SIG-M5 (cell line): ENCODE data around the gene KIF3A.
"Not testable (repeated sequence)": the region's sequence is repeated elsewhere in the genome, so short reads cannot be mapped to it uniquely, and the experiment has no call there.

ENCODE experiments used
- DNase-seq: peaks from one replicate; lab custom pipeline; 2025; lab: John Stamatoyannopoulos, UW

The KIF3A gene

DNA sequence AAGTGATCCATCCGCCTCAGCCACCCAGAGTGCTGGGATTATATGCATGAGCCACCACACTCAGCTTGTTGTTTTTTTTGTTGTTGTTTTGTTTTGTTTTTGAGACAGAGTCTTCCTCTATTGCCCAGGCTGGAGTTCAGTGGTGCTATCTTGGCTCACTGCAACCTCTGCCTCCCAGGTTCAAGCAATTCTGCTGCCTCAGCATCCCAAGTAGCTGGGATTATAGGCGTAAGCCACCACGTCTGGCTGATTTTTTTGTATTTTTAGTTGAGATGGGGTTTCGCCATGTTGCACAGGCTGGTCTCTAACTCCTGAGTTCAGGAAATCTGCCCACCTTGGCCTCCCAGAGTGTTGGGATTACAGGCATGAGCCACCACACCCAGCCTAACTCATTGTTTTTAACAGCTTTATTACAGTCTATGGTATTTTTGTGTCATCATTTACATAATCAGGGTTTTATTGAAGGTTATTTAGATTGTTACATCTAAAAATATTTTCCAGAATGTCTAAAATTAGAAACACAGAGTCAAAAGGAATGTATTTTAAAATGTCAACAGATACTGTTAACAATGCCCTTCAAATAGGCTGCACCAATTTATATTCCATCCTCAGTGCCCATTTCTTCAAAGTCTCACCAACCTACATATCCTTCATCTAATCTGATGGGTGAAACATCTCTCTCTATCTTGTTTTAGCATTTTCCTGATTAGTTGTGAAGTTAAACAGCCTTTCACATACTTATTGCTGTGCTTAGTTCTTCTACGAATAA lies 18.6 kb downstream of the KIF3A start:
- no peak for DNase-seq

DNA sequence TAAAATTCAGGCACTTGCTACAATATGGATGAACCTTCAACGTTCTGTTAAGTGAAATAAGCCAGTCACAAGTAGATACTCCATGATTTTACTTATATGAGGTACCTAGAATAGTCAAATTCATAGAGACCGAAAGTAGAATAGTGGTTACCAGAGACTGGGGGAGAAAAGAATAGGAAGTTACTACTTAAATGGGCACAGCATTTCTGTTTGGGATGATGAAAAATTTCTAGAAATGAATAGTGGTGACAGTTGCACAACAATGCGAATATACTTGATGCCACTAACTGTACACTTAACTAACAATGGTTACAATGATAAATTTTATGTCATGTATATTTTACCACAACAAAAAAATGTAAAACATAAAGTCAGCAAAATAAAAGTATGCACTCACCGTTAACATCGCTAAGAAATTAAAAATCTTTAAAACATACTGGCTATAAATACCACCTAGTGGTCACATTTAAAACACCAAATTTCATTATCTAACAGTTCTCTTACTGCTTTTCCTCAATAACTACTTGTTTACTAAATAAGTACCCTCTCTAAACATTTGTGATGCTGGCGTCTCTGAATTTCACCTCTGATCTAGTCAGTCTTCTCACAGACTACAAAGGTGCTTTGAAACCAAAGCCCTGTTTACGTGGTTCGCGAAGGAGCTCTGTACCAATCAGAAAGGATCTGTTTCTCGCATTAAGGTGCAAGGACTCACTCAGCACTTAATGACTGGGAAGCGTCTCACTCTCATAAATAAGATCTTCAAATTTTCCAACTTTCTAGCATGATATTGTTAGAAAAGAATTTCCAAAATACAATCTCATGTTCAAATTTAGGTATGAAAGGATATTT lies 22.7 kb downstream of the KIF3A start:
- DNase-seq: no peak

DNA sequence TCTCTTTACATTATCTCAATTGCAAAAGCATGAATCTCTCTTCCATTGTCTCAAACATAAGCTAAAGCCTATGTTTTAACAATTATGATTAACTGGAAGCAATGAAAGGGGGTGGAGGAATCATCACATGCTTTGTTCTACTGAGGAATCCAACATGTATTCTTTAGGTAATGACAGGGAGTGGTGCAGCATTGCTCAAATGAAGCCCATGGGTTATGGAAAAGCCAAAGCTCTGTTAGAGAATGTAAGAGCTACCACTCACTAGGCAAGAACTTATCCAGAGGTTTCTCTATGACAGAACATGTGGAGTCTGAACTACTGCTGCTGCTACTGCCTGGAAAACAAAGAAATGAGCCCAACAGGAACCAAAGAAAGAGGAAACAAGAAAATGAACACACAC lies 28.7 kb downstream of the KIF3A start:
- no peak for DNase-seq

DNA sequence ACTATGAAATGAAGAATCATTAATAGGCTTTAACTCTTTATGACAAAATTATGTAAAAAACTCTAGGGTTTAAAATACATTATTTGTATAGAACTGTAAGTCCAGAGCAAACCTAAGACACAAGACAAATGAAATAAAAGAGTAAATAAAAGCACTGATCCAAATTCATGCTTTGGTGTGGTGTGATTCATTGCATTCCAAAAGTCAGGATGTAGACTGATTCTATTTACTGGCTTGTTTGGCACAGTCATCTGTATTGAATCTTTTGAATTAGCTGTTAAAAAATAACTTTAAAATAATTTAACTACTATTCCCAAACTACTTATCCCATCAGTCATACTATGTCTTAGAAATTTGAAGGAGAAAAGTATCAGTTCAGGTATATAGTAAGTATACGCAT lies 32.5 kb downstream of the KIF3A start:
- DNase-seq: no peak

DNA sequence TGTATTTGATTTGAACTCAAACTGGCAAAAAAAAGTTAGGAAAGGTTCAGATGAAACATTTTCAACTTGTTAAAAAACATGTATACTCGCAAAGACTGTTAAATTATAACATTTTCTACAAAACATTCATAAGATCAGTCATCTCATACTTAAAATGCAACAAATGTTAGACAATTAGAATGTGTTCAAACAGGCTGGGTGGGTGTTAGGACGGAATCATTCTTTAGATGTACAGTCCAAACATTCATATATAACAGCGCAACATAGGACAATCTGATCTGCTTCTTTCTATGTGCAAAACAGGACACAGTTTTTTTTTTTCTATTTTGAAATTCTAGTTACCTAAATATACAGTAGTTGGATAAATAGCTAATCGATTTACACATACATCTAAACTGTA lies 41.4 kb downstream of the KIF3A start:
- DNase-seq: no peak

DNA sequence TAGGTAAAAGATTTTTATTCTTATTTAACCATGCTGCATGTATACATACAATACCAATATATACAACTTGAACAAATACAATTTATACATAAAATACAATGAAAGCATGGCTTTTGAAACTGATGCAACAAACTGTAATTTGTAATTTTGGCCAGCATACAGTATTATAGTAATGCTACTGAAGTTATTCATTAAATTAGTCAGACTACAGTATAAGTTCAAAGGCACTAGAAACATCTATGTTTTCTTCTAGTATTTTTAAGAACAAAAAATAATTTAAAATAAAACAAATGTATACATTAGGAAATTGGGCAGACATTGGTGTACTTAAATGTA lies 44.7 kb downstream of the KIF3A start:
- DNase-seq: no peak

DNA sequence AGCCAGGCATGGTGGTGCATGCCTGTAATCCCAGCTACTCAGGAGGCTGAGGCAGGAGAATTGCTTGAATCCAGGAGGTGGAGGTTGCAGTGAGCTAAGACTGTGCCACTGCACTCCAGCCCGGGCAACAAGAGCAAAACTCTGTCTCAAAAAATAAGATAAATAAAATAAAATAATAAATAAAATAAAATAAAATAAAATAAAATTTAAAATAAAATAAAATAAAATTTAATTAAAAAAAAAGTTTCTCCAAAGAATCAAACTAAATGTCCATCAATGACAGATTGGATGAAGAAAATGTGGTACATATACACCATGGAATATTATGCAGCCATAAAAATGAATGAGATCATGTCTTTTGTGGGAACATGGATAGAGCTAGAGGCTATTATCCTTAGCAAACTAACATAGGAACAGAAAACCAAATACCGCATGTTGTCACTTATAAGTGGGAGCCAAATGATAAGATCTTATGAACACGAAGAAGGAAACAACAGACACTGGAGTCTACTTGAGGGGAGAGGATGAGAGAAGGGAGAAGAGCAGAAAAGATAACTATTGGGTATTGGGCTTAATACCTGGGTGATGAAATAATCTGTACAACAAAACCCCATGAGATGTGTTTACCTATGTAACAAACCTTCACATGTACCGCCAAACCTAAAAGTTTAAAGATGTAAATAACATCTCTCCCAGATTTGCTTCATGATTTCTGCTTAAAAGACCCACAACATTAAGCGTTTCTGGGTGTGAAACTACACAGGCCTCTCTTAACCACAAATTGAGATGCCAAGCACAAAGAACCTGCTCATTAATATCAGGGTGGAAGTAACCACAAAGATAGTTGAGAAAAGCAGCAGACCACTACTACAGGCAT lies 45.4 kb downstream of the KIF3A start:
- not testable (repeated sequence) for DNase-seq

DNA sequence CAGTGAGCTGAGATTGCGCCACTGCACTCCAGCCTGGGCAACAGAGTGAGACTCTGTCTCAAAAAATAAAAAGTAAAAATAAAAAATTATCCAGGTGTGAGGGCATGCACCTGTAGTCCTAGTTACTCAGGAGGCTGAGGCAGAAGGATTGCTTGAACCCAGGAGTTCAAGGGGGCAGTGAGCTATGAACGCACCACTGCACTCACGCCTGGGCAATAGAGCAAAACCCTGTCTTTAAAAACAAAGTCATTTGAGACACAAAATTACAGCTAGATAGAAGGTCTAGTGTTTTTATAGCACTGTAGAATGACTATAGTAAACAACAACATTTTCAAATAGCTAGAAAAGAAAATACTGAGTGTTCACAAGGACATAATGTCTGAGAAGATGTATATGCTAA lies 47.2 kb downstream of the KIF3A start:
- no peak for DNase-seq

DNA sequence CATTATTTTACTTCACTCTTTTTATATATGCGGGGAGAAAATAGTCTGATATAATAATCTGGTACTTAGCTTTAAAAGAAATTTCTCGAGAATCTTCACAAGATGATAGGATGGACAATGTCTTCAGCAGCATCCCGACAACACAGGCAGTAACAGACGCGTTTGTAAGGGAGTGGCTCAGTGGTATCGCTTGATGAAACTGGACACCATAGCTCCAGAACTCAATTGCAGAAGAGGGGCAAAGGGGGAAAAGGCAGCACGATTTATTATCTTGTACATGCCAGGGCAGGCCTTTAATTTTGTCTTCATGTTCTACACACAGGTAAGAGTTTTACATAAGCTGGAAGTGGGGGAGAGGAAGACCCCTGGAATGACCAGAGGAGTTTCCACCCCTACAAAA lies 47.8 kb downstream of the KIF3A start:
- no peak for DNase-seq

DNA sequence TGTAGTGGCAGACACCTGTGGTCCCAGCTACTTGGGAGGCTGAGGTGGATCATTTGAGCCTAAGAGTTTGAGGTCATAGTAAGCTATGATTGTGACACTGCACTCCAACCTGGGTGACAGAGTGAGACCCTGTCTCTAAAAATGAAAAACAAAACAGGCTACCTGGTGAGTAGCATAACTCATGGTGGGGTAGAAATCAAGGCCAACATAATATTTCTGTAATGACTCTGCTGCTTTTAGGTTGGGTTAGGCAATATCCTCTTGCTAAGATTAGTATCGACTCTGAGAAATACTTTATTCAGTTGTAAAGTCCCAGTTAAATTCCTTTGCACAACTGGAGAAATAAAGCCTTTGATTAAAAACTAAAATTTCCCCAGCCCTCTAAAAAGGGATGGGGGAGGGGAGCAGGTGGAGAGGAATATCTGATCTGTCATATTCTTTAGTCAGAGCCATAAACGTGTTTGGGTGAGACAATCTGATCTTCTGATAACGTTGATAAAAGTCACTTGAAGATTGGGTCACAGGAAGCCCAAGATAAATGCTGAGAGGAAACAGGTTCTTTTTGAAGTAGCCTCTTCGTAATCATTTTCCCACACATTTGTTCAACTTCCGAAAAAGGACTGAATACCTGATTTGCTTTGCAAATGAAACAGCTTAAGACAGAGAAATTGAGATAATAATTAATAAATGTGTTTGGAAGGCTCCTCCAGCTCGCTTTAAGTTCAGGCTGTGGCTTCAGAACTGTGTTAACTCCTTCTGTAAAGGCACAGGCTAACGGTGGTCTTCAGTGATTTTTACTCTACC lies 48.6 kb downstream of the KIF3A start:
- DNase-seq: no peak

DNA sequence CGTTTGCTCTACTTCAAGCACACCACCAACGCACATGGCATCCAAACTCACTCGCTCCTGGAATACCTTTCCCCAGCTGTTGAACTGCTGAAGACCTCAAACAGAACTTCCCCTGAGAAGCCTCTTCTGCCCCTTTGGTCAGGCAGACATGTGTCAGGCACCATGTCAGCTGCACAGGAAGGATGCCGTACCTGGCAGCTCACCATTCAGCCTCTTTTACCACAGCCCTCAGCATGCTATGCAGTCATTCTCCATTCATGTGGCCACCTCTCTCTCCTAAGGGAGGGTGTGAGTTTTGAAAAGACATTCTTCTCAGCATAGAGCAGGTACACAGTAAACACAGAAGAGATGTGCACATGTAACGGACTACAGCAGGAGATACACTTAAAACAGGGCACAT lies 49.4 kb downstream of the KIF3A start:
- no peak for DNase-seq

DNA sequence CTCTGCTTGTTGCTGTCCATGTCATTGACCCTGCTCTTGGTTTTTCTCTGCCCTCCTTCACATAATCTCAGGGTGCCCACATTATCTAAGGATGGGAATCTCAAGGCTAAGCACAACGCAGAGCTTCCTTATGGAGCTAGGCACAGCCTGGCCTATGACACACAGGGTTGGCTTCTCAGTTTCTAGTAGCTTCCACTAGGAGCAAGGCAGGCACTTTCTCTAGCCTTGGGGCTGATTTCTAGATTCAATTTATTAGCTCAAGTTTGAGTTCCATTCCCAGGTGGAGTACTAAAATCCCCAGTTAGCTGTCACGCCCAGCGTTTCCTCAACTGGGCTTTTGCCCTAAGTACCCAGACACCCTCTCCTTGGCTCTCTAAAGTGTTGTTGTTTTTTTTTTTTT lies 51.2 kb downstream of the KIF3A start:
- DNase-seq: no peak

DNA sequence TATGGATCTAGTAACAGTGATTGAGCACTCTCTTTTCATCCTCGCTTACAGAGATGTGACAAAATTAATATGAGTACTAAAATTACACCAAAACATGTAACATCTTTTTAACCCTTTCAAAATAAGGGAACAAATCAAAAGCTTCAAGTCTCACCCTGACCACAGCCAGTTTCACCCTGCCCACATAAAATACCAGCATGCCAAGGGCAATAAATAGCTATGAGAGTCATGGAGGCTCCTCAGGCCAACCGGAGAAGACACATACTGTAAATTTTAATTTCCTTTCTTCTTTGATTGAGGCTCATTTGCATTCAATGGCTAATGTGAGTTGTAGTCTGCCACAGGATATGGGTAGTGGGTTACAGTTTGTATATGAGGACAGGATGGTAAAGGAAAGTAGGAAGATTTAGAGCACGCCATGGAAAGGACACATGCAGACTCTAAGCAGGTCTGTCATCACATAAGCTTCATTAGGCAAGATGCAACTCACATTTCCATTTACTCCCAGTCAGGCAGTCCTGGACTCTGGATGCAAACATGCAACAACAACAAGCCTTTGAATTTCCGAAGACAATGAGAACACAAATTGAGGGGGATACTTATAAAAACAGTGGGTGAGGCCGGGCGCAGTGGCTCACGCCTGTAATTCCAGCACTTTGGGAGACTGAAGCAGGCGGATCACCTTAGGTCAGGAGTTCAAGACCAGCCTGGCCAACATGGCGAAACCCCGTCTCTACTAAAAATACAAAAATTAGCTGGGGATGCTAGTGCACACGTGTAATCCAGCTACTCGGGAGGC lies 52.2 kb downstream of the KIF3A start:
- DNase-seq: no peak

DNA sequence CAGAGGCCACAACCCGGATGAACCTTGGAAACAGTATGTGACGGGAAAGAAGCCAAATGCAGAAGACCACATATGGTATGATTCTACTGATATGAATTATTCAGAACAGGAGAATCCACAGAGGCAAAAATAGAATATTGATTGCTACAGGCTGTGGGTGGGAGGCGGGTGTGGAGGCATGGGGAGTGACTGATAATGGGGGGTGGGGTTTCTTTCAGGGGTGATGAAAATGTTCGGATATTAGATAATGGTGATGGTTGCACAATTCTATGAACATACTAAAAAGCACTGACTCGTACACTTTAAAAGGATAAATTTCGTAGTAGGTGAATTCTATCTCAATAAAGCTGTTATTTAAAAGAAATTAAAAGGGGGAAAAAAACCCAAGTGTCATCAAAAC lies 52.9 kb downstream of the KIF3A start:
- no peak for DNase-seq

DNA sequence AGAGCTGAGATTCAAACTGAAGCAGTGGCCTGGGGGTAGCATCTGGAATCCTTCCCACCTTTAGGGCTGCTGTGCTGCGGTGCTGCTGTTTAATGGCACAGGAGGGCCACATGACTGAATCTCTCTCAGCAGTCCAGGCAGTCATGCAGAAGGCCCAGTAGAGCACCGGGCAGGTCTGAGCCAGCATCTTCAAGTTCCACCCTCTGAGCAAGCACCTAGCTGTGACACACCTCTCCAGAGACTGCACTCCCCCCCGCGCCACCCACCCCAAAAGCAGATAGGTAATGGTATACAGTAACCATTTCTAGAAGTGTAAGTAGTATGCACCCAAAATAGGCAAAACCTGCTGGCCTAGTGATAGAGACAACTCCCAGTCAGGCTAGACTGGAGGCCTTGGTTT lies 55.4 kb downstream of the KIF3A start:
- DNase-seq: no peak

DNA sequence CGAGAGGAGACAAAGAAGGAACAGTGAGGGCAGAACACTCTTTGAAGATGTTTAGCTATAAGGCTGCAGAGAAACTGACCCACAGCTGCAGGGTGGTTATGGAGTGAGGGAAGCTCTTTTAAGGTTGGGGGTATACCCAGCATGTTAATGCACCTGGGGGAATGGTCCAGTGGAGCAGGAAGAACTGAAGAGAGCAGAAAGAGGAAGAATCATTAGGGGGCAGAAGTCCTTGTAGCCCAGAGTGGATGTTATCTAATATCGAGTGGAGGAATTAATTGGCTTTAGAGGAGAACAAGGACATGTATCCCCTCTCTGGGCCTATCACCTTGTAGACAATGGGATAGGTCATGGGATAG lies 55.9 kb downstream of the KIF3A start:
- DNase-seq: no peak

DNA sequence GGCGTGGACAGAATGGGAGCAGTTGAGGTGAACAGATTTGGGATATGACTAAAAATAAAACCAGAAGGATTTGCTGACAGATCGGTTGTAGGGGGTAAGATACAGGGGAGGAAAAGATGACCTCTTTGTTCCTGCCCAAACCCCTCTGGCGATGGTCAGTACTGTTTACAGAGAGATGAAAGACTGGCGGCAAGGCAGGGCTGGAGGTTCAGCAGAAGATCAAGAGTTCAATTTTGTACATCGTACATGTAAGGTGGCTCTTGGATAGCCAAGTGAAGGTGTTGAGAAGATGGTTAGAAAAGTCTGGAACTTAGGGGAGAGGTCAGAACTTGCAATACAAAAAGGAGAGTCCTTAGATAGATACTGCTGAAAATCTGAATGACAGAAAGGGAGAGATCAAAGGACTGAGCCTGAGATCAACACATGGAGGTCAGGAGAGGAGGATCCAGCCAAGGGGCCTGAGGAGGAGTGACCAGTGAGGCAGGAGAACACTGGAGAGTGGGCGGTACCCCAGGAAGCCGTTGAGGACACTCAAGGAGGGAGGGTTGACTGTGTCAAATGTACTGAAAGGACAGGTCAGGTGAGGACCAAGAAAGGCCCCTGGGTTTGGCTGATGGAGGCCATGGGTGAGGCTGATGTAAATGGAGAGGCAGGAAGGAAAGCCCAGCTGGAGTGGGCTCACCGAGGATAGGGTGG lies 56.4 kb downstream of the KIF3A start:
- DNase-seq: no peak

DNA sequence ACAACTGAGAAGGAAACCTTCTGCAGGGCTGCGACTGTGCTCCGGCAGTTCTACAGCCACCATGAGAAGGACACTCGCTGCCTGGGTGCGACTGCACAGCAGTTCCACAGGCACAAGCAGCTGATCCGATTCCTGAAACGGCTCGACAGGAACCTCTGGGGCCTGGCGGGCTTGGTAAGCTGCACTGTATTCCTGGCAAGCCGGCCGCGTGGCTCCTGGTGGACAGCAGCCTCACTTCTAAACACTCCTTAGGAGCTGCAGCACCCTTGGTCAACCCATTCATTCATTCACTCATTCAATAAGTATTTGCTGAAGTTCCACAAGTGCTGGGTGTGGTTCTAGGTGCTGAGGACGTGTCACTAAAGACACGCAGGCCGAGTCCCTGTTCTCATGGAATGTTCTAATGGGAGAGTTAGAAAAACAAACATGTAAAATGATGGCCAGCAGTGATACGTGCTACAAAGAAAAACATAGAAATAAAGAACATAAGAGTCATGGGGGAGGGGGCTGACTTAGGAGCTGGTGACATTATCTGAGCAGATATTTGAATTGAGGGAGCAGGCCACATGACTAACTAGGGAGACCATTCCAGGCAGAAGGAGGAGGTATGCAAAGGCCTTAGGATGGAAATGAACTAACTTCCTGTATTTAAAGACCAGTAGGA lies 57.5 kb downstream of the KIF3A start:
- no peak for DNase-seq

DNA sequence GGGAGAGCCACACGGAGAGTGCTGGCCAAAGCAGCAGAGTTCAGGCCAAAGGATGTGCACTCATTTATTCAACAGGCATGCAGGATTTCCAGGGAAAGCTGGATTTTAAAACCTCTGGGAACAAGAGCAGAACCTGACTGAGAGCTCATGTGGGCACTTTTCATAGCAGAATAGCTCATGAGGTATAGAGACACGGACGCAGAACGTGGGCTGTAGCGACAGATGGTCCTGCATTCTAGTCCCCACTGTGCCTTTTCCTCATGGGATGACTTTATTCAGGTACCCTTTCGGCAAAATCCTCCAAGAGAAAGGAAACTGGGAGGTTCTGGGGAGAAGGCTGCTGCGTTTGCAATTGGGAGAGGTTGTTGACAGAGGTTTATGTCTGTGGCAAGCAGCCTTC lies 58.2 kb downstream of the KIF3A start:
- no peak for DNase-seq

DNA sequence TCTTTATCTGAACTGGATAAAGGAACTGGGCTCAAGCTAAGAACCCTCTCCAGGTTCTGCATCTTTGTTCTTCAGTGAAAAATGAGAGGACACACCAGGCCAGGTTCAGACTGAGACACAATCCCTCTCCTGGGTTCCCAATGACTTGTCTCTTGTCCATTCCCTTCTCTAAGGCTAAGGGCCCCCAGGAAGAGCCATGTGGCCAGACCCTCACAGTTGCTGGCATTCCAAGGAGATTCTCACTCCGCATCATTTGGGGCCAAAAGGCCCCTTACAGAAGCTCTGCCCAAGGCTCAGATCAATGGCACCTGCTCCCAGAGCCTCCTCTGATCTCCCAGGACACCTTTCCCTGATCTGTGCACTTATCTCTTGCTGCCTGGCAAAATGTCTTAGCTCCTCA lies 58.6 kb downstream of the KIF3A start:
- no peak for DNase-seq
